EL (cell line): Measurements from ENCODE around the gene AOC3.
"Not testable (repeated sequence)": the region's sequence is repeated elsewhere in the genome, so short reads cannot be mapped to it uniquely, and the experiment has no call there.

ENCODE experiments used
- DNase-seq: peaks from one replicate; pipeline ENCODE4 v3.0.0-alpha.2; 2016

AOC3 gene

DNA sequence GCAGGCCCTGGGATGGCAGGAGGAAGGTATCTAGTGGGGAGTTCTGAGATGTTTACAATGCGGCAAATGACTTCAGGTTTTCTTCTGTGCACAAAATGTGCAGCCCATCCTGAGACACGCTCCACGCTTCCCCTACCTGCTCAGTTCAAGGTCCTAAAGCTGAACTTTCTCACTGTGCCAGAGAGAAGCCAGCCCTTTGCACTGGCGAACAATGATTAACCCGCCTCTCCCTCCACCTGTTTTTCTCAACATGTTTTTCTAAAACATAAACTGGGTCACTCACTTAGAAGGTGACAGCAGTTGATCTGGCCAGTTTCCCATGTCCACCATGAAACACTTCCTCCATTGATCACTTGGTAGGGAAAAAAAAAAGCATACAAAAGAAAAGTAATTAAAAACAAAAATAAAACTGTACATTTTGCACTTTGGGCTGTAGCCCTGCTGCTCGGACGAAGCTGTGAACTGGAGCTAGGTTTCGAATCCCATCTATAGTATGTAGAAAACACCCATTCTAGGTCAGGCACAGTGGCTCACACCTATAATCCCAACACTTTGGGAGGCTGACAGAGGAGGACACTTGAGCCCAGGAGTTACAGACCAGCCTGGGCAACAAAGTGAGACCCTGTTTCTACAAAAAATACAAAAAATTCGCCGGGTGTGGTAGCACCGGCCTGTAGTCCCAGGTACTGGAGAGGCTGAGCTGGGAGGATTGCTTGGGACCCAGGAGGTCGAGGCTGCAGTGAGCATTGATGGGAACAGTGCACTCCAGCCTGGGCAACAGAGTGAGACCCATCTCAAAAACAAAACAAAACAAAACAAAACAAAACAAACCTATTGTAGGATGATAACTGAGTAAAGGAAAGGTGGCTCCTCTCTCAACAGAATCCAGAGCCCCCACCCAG lies 43.5 kb downstream of the AOC3 start:
- DNase-seq, result no peak

GRCh38 chr17:42895185-42895555 lies 44.2 kb downstream of the AOC3 start:
- peak; percentile 85 for DNase-seq

GRCh38 chr17:42898147-42898811 lies 47.3 kb downstream of the AOC3 start:
- no peak for DNase-seq

GRCh38 chr17:42899981-42900380 lies 49.0 kb downstream of the AOC3 start:
- DNase-seq, result not testable (repeated sequence)

DNA sequence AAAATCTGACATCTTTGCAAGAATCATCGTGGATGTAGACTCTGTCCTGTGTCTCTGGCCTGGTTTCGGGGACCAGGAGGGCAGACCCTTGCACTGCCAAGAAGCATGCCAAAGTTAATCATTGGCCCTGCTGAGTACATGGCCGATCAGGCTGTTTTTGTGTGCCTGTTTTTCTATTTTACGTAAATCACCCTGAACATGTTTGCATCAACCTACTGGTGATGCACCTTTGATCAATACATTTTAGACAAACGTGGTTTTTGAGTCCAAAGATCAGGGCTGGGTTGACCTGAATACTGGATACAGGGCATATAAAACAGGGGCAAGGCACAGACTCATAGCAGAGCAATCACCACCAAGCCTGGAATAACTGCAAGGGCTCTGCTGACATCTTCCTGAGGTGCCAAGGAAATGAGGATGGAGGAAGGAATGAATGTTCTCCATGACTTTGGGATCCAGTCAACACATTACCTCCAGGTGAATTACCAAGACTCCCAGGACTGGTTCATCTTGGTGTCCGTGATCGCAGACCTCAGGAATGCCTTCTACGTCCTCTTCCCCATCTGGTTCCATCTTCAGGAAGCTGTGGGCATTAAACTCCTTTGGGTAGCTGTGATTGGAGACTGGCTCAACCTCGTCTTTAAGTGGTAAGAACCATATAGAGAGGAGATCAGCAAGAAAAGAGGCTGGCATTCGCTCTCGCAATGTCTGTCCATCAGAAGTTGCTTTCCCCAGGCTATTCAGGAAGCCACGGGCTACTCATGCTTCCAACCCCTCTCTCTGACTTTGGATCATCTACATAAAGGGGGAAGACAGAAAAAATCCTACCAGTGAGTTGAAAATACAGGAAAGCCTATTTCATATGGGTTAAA lies 49.7 kb downstream of the AOC3 start, which contains the start of gene G6PC1:
G6PC1 (plus strand) TSS at position 340 of the 872 bp plus-strand sequence; CDS start at position 418, 78 bp downstream.
- no peak for DNase-seq

DNA sequence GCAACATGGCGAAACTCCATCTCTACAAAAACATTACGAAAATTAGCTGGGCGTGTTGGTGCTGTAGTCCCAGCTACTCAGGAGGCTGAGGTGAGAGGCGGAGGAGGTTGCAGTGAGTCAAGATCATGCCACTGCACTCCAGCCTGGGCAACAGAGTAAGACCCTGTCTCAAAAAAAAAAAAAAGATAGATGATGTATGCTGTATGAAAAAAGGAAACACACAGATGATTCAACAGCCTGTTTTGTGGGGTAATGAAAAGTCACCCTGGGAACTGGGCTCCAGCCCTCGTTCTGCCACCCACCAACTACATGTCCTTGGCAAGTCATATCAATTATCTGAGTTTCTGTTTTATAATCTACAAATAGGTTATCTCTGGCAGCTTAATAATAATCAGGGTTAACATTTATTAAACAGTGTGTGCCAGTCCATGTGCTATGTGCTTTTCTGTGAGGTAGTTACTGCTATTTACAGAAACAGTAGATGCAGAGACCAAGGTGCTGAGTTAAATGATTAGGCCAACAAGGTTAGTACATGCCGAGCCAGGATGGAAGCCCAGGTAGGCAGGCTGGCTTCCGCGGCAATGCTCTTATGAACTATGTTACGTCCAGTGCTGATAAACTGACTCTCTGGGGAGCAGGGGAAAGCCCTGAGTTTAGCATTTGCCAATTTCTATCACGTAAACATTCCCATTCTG lies 50.7 kb downstream of the AOC3 start:
- DNase-seq, result no peak

- no peak for DNase-seq
Measured at GRCh38 chr17:42904110-42904469, 53.1 kb downstream of the AOC3 start.

DNA sequence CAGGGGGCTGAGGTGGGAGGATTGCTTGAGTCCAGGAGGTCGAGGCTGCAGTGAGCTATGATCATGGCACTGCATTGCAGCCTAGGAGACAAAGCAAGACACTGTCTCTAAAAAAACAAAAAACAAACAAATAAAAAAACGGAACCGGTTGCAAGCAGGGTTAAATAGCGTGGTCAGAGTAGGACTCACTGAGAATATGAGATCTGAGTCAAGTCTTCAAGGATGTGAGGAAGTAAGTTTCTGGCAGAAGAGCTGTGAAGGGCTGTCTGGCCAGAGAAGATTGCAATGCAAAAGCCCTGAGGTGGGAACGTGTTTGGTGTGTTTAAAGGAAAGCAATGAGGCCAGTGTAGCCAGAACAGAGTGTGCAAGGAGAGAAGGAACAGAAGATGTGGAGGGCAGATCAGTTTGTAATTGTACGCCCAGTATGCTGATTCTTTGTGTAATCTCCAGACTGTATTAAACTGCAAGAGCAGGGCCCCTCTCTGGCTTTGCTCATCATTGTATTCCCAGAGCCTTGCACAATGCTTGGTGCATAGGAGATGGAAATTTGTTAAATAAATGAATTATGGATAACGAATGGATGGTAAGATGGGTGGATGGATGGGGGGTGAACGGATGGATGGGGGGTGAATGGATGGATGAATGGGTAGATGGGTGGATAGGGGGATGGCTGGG lies 55.9 kb downstream of the AOC3 start:
- no peak for DNase-seq
